GM15510 (cell line): ENCODE measurements around the gene ATXN10.

ENCODE experiments used
- POLR2A ChIP-seq: IDR thresholded peaks from 3 replicates; pipeline ENCODE4 v1.6.1; 2011; ENCODE audit warnings: borderline replicate concordance; ENCODE audit not compliant: insufficient read length; ENCODE audit errors: extremely low read depth

The ATXN10 gene

DNA sequence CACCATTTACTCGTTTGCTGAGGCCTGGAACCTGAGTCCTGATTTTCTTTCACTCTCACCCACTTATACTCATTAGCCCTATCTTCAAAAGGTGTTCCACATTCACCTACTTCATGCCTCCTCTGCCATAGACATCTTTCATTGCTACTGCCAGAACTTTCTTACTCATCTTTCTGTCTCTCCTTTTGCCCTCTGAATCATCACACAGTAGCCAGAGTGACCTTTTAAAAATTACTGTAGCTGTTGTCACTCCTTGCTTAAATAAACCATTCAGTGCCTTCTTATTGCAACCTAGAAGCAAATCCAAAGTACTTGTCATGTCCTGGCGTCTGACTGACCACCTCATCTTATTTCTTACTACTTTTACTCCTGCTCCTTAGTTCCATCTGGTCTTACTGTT, 38.2 kb downstream of the ATXN10 start:
- TF ChIP-seq POLR2A, result no peak

DNA sequence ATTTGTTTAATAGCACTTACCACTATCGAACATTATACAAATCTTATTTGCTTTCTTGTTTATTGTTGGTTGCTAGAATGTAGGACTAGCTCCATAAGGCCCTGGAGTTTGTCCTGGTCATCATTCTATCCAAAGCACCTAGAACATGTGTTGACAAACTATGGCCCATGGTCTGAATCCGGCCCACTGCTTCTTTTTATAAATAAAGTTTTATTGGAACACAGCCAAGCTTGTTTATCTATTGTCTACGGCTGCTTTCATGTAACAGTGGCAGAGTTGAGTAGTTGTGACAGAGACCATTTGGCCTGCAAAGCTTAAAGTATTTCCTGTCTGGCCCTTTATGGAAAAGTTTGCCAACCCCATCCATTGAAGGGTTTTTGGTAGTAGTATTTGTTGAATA, 38.8 kb downstream of the ATXN10 start:
- TF ChIP-seq POLR2A, result no peak

DNA sequence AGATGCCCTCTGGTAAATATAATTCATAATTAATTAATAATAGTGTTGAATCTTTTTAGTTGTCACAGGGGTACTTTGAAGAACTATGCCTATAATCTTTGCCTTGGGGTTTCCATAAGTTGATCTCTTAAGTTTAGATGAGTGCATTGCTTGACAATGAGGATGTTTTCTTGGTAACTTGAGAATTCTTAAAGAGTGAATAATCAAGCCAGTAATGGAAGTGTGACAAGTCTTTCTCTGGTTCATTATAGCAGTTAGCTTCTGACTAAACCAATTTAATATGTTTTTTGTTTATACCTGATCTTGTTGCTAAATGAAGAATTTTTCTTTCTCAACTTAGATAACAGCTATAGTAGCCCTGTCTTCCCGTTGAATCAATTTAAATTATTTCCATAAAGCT, 46.2 kb downstream of the ATXN10 start:
- no peak for TF ChIP-seq POLR2A

DNA sequence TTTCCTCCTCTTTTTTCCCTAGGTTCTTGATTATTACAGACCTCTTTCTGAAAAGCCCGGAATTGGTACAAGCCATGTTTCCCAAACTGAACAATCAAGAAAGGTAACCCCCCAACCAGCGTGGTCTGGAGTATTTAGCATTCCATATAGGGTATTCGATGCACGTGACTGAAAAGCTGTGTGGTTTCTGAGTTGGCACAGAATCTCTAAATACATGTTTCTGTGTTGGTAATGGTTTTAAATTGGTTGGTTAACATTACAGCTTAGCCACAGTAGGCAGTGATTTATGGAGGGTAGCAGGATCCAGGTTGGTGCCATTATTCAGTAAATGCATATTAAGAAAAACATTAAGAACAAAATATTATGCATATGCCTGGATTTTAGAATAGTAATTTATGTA, 46.8 kb downstream of the ATXN10 start:
- no peak for TF ChIP-seq POLR2A

DNA sequence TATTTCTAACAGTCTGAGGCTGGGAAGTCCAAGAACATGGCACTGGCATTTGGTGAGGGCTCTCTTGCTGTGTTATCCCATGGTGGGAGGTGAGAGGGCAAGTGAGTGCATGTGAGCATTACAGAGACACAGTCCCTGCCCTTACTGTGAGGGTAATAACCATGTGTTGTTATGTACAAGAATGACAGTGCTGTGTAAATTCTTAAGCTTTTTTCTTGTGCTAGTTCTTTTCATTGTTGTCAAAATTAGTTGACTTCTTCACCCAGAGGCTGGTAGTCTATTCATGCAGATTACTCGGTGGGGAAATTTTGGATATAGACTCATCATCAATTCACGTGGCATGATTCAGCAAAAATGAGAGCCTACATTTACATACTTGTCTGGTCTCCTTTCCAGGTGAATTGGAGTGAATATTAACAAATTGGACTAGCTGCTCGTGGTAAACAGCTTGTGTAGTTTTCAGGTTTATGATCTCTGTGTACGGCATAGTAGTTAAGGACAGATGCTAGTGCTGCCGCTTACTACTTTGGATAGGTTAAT, 49.3 kb downstream of the ATXN10 start:
- no peak for TF ChIP-seq POLR2A

DNA sequence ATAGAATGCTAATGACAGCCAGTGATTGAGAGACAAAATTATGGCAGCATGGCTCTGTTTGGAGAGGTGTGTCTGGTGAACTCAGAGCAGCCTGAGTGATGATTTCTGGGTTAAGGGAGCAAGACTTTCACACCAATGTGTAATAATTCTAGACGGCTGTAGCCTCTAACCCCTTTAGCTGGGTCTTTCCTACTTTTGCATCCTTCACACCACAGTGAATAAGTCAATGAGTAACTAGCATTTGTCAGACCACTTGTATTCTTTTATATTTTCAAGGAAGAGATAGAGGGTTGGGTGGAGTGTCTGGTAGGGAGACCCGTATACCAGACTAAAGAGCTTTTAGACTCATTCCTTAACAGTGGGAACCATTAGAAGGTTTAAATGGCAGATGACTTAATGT, 50.4 kb downstream of the ATXN10 start:
- no peak for TF ChIP-seq POLR2A

DNA sequence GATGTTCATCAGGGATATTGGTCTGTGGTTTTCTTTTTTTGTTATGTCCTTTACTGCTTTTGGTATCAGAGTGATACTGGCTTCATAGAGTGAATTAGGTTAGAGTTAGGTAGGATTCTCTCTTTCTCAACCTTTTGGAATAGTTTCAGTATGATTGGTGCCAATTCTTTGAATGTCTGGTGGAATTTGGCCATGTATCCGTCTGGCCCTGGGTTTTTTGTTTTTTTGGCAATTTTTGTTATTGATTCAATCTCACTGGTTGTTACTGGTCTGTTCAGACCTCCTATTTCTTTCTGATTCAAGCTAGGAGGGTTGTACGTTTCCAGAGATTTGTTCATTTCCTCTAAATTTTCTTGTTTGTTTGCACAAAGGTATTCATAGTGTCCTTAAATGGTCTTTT, 54.4 kb downstream of the ATXN10 start:
- TF ChIP-seq POLR2A, result no peak

DNA sequence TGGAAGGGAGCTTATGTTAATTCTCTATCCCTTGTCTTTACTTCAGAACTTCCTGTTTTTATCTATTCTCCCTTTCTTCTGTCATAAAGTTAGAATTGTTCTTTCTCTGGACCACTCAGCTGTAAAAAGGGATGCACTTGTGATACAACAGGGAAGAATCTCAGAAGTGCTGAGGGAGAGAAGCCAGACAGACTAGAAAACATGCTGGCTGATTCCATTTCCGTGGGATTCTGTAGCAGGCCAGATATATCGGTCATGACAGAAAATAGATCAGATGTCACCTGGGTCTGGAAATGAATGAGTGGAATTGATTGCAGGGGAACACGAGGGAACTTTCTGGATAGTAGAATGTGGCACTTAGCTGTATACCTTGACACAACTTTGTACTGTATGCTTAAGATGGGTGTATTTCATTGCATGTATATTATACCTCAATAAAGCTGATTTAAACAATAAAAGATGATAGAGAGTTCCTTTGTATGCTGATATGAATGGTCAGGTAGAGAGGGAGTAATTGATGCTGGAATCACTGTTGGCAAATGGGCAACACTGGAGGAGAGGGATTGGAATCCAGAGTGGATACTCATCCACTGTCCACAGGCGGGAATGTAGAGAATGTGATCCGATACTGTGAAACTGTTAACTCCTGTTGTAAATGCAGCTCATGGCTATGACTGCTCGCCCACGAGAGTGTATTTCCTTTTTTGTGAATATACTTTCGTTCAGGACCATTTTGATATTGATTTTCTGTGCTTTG, 59.6 kb downstream of the ATXN10 start:
- TF ChIP-seq POLR2A, result no peak

DNA sequence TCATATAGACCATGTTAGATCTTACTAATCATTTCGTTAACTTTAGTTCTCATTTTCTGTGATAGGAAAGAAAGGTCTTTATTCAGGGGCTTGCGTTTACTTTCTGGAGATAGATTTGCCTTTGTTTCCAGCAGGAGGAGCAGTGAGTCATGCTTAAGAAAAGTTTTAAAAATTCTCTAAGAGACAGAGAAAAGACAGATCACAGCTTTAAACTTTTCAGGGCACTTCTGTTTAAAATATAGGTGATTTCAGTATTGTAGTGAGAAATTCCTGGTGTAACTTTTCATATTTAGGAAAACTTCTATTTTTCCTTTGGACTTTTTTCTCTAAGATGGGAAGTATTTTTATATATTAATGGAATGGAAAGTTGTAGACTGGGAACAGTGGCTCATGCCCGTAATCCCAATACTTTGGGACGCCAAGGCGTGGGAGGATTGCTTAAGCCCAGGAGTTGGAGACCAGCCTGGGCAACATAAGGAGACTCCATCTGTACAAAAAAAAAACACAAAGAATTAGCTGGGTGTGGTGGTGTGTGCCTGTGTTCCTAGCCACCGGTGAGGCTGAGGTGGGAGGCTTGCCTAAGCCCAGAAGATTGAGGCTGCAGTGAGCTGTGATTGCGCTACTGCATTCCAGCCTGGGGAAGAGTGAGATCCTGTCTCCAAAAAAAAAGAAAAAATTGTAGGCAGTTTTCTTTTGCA, 60.3 kb downstream of the ATXN10 start:
- TF ChIP-seq POLR2A, result no peak

DNA sequence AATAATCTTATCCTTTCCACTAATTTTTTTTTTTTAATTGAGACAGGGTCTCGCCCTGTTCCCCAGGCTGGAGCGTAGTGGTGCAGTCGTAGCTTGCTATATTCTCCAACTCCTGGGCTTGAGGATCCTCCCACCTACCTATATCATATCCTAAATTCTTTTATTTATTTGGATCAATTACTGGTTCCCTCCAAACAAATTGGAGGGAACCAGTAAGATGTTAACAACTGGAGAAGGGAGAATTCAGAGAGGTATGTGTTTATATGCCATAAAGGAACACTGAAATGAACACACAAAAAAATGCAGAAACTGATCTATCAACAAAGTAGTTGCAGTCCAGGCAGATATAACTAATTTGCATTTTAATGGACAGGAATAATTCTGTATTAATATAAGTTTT, 63.6 kb downstream of the ATXN10 start:
- TF ChIP-seq POLR2A, result no peak

DNA sequence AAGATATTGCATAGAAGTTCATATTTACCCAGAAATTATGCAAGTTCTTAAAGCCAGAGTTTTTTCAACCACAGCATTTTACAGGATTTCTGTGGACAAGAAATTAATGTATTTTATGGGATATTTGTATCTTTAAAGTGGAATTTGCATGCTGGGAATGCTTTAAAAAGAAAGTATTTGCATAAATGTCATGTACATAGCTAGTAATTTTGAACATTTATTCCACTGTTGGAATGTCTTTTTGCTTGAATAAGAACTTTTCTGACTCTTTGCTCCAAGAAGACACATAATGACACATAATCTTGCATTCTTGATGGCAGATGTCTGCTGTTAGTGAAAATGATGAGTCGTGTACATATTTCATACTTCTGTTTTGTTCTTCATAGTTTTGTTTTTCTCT, 66.6 kb downstream of the ATXN10 start:
- no peak for TF ChIP-seq POLR2A

DNA sequence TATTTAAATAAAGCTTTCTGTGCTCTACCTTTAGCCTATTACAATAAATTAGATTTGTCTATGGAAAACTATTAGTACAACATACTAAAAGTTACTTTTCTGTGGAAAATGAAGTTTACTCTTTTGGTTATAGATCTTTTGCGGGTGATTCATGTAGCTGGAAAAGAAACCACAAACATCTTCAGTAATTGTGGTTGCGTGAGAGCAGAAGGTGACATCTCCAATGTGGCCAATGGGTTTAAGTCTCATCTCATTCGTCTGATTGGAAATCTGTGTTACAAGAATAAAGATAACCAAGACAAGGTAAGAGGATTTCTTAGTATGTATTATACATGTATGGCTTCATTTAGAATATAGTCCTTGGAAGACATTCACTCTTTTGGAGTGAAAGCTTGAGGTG, 68.6 kb downstream of the ATXN10 start:
- no peak for TF ChIP-seq POLR2A

DNA sequence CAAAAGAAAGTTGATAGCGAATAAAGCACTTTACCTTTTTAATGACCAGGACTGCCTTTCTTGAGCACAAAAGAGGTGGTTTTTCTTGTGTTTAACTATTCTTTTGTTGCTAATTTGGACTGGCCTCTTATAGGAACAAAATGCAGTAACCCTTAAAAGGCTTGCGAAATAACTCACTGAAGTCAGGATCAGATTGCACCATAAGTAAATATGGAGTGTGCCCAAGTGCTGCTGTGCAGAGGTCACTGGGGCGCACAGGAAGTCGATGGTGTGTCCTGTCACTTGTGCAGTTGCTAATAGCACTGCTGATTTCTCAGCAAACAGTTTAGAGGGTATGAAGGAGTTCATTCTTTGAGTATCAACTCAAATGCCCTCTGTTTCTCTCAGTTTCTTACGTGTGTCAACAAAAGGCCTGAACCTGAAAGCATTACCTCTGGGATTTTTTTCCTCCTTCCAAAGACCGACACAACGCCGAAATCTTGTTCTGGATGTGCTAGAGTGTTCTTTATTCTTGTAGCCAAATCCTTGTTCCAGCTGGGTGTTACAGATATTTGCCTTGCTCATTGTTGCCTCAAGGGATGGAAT, 71.3 kb downstream of the ATXN10 start:
- no peak for TF ChIP-seq POLR2A

DNA sequence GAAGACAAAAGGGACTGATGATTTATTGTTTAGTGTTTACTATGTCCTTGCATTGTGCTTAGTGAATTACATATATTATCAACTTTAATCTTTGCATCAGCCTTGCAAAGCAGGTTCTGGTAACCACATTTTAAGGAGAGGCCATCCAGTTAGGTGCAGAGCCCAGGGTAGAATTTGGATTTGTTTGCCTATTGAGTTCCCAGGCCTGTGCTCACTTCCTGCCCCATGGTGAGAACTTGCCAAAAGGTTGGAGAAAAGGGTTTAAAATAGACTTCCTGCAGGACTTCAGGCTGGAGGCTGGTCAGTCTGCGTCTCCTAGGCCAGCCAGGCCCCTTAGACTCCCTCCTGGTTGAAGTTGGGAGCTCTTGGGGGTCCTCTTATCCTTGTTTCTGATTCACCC, 72.1 kb downstream of the ATXN10 start:
- no peak for TF ChIP-seq POLR2A

DNA sequence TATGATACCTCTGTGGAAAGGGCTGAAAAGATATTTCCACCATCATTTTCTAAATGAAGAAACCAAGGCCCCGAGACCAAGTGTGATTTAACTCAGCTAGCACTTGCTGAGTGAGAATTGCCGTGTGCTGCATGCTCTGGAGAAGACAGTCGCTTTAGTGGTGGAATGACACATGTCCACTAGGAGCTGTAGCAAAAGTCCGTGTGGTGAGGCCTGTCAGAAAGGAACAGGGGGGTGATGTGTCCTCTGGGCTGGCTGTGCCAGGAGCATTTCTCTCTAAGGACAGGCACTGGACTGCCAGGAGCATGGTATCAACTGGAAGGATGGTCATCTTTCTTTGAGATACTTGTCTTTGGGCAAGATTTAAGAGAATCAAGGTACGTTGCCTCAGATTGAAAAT, 72.8 kb downstream of the ATXN10 start:
- TF ChIP-seq POLR2A, result no peak

DNA sequence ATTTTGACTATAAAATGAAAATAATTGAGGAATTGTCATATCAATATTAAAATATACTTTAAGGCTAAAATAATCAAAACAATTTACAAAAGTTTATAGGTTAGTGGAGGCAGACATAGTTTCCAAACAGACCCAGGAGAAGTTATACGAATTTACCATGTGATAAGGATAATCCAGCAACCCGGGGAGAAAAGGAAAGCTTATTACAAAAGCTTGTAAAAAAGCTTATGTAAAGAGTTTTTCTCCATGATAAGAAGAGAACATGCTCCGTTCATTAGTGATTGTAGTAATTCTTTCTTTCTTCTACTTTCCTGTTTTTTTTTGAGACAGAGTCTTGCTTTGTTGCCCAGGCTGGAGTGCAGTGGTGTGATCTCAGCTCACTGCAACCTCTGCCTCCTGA, 79.0 kb downstream of the ATXN10 start:
- TF ChIP-seq POLR2A, result no peak
